KOPT-K1 (cell line): ENCODE results near the gene PLXNA4.

Source experiments
- H3K27ac ChIP-seq: fragments of 200-600 bp; sonication (generic); 2 replicates; pipeline ENCODE4 v1.5.1; 2016; ENCODE audit warnings: antibody characterized with exemption, mild to moderate bottlenecking, low read depth, low read length; ENCODE audit not compliant: poor library complexity, severe bottlenecking
- H3K36me3 ChIP-seq: fragments of 200-600 bp; sonication (generic); 2 replicates; pipeline ENCODE4 v1.5.1; 2017; ENCODE audit warnings: antibody characterized with exemption, mild to moderate bottlenecking, low read length, moderate library complexity; ENCODE audit not compliant: insufficient read depth
- H3K9me3 ChIP-seq: fragments of 200-600 bp; sonication (generic); 2 replicates; pipeline ENCODE4 v1.5.1; 2017; ENCODE audit warnings: antibody characterized with exemption, low read length, mild to moderate bottlenecking; ENCODE audit not compliant: insufficient read depth, poor library complexity, severe bottlenecking

Gene PLXNA4

DNA sequence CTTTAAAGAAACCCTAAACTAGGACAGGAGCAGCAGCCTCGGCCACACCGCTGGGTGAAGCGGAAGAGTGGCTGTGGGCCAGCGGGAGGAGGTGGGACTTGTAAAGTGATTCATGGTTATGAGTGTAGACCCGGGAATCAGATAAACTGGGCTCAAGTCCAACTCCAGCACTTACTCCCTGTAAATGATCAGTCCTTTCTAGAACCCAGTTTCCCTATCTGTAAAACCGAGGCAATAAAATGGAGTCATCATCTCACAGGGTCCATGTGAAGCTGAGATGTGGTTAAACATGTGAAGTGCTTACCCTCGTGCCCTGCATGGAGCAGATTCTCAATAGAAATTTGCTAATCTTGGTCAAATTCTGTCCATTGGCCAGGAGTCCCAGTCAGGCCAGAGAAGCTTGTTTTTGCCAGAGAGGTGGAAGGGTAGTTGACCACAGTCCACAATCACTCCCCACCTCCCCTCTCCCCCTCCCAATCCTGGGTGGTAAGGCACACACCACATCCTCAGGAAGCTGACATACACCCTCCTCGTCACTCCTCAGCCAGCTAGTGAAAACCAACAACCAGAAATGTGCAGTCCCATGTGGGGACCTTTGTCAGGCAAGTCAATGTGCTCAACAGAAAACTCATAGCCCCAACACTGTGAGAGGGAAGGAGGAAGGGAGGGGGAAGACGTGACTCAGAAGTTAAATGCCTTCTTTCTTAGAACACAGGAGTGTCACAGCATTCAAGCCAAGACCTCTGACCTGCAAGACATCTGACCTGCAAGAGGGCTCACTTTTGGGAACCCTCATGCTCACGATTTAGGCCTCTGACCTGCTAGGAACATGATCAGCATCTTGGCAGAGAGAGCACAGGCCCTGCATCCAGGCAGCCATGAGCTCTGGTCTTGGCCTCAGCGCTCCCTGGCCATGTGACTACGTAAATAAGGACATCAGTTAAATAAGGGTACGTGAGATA, 145.1 kb downstream of the PLXNA4 start:
- Histone ChIP-seq H3K36me3 (no peaks in the 10 kb centered on the region), H3K27ac (peak overlapping the region; percentile 85), H3K9me3 (no peaks in the 10 kb centered on the region)

DNA sequence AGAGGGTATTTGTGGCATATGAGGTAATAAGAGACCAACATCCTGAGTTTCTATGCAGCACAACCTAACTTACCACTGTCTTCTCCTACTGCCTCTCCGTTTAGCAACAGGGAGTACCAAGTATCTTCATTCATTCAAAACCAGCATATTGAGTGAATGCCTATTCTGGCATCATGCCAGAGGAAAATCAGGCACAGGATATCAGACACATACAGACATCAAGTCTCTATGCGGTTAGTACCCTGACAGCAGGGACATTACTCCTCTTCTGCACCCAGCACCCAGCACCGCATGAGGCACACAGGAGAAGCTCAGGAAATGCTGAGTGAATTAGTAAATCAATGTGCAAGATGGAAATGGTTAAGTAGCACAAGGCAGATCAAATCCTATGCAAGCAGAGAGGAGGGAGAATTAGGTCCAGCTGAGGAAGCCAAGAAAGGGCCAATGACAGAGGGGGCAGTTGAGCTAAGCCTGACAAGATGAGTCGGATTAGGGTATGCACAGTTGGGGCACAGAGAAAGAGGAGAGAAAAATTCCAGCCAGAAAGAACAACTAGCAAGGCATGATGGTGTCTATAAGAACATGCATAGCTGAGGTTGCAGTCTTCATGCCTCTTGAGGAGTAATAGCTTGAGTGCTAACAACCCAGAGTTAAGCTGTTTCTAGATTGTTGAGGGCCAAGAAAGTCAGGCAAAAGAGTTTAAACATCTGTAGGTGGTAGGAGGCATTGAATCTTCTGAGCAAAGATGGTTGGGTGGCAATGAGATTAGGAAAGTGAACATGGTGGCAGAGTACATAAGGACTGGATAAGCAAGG, 146.0 kb downstream of the PLXNA4 start:
- peak overlapping the region; percentile 85 for H3K27ac ChIP-seq
- H3K36me3 ChIP-seq: no peaks in the 10 kb centered on the region
- no peaks in the 10 kb centered on the region for H3K9me3 ChIP-seq

DNA sequence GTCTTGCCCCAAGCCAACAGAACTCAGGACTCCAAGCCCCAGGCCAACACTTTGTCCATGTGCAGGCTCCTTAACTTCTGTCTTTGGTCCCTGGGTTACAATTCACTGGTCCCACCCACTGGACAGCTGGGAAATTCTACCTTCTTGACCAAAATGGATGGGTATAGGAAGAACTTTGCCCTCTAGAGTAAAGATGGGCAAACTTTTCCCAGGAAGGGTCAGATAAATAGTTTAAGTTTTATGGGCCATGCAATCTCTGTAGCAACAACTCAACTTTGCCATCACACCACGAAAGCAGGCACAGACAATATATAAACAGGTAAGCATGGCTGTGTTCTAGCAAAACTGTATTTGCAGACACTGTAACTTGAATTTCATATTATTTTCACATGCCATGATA, 147.1 kb downstream of the PLXNA4 start:
- H3K36me3 ChIP-seq: no peaks in the 10 kb centered on the region
- H3K9me3 ChIP-seq: no peaks in the 10 kb centered on the region
- H3K27ac ChIP-seq: no peak overlapping the region

DNA sequence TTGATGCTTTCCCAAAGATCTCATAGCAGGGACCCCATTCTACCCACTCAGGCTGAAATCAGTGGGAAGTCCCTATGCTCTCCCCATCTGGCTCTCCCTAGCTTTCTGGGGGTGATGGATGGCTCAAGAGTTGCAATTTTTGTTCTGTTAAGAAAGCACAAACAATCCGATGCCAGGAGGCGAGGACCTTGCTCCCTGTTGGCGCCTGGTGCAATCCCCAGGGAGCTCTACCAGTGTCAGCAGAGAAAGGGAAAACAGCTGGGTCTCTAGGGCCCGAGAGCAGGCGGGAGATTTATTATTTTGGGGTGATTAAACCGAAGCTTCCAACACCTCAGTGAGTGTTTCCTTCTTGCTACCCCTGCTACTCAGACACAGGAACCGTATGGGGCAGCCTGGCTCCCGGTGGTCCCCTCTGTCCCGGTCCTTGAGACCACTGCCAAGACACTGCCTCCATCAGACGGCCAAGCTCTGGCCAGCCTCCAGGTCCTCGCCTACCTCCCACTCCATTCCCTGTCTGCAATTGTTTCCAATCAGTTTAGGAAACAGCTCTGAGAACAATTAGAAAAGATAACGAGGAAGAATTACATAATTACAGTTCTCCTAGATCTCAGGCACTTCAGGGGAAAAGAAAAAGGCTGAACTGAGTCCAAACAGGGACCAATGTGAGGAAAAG, 147.9 kb downstream of the PLXNA4 start:
- H3K9me3 ChIP-seq: no peaks in the 10 kb centered on the region
- H3K36me3 ChIP-seq: no peaks in the 10 kb centered on the region
- no peak overlapping the region for H3K27ac ChIP-seq

DNA sequence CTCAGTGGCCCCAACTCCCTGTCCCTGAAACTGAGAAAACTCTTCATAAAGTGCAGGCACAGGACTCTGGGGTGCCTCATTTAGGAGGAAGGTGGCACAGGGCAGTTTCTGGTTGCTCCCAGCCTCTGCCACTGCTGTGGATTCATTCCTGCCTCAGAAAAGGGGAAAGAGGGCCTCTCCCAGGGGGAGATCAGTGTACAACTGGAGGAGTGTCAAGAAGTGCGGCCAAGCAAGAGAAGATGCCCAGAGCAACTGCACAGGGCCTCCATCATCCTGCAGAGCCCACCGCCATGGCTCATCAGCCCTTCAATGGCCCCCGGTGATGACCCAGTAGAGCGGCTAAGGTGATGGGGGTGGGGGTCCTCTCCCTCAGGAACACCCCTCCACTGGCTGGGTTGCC, 150.3 kb downstream of the PLXNA4 start:
- H3K27ac ChIP-seq: peak overlapping the region; percentile 28
- peaks cover 4% of the 10 kb centered on the region for H3K9me3 ChIP-seq
- no peaks in the 10 kb centered on the region for H3K36me3 ChIP-seq

DNA sequence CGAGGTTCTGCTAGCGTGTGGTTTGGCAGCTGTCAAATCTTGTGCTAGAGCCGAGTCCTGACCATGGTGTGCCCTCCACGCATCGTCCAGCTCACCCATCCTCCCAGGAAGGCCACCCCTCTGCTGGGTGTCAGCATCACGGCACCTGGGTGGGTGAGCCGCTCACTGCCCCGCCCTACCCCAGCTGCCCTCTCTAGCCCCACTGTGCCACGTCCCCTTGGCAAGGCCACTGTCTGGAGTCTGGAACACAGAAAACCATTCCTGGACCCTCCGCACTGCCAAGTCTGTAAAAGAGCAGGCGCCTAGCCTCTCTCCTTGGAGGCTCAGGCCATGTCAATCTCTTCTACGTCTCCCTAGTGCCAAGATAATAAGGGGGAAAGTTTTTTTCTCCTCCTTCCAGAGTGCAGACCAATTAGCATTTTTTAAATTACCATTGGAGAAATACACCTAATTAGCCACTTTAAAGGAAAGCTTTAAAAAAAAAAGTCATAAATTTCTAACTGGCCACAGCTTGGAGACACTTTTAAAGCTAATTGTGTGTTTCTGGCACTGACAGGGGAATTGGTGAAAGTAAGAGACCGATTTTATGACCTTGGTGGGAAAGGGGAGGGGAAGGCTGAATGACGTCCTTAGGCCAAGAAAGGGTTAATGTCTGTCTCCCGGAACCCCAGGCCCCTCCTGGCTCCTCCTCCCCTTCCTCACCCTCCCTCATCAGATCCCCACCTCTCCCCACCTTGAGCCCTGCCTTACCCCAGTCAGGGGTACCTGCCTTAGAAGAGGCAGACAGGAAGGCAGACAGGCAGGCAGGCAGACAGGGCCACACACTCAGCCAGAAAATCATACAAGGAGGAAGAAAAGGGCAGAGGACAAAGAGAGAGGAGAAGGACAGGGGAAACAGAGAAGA, 151.2 kb downstream of the PLXNA4 start:
- peak overlapping the region; percentile 28 for H3K27ac ChIP-seq
- no peaks in the 10 kb centered on the region for H3K36me3 ChIP-seq

DNA sequence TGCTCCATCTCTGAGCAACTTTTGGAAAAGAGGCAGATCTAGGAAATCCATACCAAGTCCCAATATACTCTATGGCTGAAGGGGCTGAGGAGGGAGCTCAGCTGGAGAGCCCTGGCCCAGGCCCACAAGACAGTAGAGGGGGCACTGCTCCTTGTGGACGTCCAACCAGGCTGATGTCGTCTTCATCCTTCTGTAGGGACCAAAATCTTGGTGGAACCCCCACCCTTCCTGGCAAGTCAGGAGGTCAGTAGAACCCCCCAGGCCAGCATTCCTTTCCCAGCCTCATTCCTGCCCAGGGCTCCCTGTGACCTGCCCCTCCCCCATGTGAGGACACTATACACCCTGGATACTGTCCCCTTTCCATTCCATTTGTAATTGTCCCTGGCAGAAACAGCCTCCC, 152.0 kb downstream of the PLXNA4 start:
- Histone ChIP-seq H3K36me3 (no peaks in the 10 kb centered on the region), H3K27ac (no peak overlapping the region), H3K9me3 (peaks cover 13% of the 10 kb centered on the region)

More for the DNA sequence above, 151.2 kb downstream of the PLXNA4 start:
- H3K9me3 ChIP-seq: peaks cover 12% of the 10 kb centered on the region

DNA sequence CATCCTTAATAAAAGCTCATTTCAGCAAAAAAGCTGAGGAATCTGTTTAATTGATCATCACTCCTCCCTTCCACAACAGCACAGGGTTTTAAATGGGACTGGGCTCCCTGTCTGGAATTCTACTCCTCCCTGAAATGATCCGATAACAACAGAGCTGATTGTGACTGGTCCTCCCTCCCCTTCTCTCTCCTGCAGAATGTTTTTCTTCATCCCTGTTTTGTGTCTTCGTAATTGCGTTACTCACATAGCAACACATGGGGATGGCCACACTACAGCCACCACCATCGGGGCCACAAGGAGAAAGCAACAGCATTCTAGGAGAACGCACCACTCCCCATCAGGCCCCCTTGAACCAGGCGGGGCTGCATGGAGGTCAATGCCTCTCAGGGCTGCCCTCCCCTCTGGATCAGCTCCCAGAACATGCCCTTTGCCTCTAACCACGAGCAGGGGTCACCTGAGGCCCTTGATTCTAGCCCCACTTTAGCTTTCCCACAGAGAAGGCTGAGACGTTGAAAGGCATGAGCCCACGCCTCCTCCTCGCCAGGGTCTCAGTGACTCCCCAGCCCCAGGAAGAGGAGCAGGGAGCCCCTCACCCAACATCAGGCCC, 152.6 kb downstream of the PLXNA4 start:
- peaks cover 13% of the 10 kb centered on the region for H3K9me3 ChIP-seq
- H3K36me3 ChIP-seq: no peaks in the 10 kb centered on the region
- no peak overlapping the region for H3K27ac ChIP-seq

DNA sequence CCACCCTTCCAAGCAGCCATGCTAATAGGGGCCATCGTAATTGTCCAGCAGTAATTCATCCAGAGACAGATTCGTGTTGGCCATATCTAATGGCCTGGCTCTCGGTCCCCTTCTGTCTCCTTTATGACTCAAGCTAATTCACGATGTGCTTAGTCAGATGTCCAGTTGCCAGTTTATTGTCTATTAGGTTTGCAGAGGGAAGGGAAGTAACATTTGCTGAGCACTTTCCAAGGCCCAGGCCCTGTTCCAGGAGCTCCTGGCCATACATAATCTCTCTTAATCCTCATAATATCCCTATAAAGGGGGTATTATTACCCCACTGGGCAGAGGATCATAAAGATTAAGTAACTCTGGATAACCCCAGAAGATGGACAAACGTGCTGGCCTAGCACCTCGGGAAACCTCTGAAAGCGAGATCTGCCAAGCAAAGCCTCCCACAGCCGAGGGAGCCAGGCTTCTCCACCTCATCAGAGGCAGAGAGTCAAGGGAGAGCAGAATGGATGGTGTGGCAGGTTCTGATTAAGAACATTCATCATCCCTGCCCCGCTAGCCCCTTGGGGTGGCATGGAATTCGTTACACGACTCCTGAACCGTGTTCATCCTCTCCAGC, 153.7 kb downstream of the PLXNA4 start:
- H3K36me3 ChIP-seq: no peaks in the 10 kb centered on the region
- H3K9me3 ChIP-seq: peaks cover 13% of the 10 kb centered on the region
- no peak overlapping the region for H3K27ac ChIP-seq

DNA sequence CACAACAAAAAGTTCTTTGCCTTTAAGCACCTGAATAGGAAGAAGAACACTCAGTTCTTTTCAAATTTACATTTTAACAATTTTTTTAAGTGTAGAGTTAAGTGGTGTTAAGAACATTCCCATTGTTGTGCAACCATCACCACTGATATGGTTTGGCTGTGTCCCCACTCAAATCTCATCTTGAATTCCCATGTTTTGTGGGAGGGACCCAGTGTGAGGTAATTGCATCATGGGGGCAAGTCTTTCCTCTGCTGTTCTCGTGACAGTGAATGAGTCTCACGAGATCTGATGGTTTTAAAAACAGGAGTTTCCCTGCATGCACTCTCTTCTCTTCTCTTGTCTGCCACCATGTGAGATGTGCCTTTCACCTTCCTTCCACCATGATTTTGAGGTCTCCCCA, 155.7 kb downstream of the PLXNA4 start:
- H3K36me3 ChIP-seq: no peaks in the 10 kb centered on the region
- peaks cover 13% of the 10 kb centered on the region for H3K9me3 ChIP-seq
- no peak overlapping the region for H3K27ac ChIP-seq

DNA sequence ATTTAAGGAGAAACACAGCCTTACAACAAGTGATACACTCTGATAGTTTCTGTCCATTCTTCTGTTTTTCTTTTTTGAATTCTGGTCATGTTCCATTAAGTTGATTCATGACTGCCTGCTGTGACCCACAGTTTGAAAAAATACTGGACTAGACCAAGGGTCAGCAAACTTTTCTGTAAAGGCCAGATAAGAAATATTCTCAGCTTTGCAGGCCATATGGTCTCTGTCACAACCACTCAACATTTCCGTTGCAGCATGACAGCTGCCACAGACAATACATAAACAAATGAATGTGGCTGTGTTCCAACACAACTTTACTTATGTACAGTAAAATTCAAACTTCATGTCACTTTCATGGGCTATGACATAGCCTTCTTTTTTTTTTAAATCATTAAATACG, 156.7 kb downstream of the PLXNA4 start:
- H3K36me3 ChIP-seq: no peaks in the 10 kb centered on the region
- no peak overlapping the region for H3K27ac ChIP-seq
- H3K9me3 ChIP-seq: peaks cover 13% of the 10 kb centered on the region

DNA sequence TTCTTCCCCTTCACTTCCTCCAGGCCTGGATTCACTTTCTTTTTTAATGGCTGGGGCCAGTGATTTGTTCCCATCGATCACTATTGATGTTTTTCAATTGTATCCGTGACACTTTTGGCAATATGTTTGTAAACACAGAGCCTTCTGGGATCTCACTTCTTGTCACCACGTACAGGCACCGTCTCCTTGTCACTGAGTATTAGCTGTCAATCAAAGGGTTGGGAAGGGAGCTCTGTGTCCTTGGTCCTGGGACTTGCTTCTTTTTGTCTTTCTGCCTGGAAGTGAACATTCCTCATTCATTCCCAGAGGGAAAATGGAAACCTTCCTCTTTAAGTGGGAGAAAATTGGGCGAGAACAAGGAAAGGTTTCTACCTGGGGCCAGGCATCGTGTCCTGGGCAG, 157.4 kb downstream of the PLXNA4 start:
- H3K36me3 ChIP-seq: no peaks in the 10 kb centered on the region
- H3K27ac ChIP-seq: no peak overlapping the region

DNA sequence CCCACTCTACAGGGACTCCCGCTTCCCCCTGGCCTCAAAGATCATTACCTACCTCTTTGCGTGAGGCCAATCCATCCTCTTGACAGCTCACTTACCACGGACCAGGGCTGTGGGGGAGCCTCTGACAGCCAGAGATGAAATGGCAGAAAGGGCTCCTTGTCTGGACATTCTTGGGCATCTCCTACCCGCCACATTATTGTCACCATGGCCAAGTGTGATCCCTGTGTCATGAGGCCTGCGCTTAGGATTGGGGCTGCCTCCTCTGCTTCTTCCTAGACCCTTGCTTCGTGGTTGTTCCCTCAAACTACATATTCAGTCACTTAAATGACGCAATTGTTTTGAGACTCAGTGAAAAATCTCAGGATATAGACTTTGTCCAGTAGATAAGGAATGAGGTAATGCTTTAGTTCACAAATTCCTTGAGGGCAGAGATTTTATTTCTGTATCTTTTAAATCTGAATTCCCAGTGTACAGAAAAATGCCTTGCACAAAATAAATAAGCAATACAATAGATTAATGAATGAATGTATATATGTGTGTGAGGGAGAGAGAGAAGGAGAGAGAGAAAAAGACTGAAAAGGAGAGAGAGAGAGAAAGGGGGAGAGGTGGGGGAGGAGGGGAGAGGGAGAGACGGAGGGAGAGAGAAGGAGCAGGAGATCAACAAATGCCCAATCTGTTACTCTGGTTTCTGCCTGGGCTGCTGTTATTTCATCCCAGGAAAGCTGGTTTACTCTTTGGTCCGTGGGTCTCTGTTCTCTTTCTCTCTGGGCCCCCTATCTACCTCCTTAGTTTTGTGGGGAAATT, 159.0 kb downstream of the PLXNA4 start:
- Histone ChIP-seq H3K36me3 (no peaks in the 10 kb centered on the region), H3K27ac (no peak overlapping the region), H3K9me3 (peaks cover 13% of the 10 kb centered on the region)

More for the DNA sequence above, 157.4 kb downstream of the PLXNA4 start:
- H3K9me3 ChIP-seq: peaks cover 13% of the 10 kb centered on the region
